GM18499 (cell line): ENCODE results near the gene GNAL.

Experiments used
- ATAC-seq: cut with Tn5 transposase; IDR thresholded peaks from one replicate; pipeline ENCODE4 v1.9.1; 2021; ENCODE audit warnings: moderate number of reproducible peaks; ENCODE audit not compliant: insufficient read depth, unreplicated experiment

Gene GNAL

DNA sequence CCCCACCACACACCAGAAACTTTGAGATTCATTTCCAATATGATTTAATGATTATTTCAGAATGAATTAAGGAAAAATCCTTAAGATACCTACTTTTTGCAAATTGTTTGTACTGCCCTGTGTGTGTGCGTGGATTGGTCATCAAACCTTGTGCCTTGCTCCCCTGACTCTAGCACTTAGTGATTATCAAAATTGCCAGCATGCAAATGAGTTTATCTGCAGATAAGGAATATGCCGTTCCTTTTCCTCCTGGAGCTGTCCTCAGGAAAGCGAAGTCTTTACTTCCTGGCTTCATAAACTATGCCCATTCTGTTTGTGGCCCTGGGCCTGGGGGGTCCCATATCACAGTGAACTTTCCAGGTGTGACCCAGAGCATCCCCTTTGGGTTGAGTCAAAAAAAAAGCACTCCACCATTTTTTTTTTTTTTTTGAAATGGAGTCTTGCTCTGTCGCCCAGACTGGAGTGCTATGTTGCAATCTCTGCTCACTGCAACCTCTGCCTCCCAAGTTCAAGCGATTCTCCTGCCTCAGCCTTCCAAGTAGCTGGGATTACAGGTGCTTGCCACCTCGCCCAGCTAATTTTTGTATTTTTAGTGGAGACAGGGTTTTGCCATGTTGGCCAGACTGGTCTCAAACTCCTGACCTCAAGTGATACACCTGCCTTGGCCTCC, 173.5 kb downstream of the GNAL start:
- no peak for ATAC-seq

DNA sequence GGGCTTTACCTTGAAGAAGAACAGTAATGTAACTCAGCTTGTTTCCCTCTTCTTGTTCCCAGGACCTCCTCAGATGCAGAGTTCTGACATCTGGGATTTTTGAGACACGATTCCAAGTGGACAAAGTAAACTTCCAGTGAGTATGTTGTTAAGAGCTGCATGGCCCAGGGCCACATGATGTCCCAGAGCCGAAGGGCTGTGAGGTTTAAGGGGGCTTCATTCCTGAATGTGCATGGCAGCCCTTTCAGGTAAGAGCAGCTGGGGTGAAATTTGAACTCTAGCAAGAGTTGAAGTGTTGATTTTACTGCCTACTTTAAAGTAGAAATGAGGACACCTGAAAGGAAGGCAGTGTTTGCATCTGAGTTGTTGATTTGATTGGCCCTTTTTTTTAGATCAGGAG, 175.4 kb downstream of the GNAL start:
- ATAC-seq: no peak

DNA sequence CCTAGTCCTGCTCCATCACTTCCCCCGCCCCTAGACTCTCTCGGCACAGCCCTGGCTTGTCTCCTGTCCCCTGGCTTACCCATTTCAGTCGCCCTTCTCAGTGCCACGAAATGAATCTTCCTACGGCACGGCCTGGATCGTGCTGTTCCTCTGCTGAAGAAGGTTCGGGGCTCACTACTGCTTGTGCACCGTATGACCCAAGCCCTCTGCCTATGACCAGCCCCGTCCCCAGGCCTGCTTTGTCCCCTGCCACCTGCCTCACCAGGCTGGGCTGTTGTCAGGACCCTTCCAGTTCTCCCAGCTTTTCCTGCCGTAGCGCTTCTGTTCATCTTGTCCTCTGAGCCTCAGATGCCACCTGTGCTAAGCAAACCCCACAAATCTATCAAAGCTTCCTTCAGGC, 176.0 kb downstream of the GNAL start:
- no peak for ATAC-seq

DNA sequence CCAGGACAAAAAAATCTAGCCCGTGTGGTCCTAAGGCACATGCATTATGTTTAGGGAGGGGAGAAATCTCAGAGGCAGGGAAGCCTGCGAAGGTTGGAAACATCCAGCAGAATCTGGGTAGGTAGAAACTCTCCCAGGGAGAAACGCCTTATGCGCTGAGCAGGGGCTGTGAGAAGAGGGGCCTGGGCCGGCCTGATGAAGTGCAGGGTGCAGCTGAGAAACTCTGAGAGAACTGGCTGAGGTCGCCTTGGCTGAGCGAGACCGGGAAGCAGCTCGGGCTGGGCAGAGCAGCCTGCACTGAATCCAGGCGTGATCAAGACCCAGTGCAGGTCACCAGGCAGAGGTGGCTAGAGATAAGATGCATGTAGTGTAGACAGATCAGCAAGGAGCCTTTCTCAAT, 177.3 kb downstream of the GNAL start:
- ATAC-seq: no peak

DNA sequence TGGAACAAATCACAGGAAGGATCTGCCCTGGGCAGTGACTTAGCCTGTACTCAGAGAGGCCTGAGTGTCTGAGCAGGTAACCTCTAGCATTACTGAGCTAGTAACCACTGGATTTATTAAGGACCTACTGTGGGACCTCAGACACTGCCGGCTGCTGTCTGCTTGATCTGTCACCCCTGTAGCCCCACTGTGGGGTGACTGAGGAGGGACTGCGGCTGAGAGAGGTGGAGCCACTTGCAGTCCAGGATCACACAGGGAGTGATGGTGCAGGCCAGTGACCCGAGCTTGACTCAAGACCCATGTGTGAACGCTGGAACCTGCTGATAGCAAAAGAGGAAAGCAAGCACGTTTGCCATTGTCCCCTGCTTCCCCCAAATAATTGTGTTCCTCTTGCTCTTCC, 177.7 kb downstream of the GNAL start:
- no peak for ATAC-seq

DNA sequence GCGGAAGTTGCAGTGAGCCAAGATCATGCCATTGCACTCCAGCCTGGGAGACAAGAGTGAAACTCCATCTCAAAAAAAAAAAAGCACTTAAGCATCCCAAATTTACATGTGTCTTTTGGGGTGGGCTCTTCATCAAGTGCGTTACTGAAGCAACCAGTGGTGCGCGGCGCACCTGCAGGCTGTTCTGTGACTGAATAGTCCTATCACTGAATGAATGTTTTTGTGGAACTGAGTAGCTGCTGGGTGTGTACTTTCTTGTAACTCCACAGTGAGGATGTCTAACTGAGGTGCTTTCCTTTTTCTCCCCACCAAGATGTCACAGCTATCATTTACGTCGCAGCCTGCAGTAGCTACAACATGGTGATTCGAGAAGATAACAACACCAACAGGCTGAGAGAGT, 179.2 kb downstream of the GNAL start:
- no peak for ATAC-seq

DNA sequence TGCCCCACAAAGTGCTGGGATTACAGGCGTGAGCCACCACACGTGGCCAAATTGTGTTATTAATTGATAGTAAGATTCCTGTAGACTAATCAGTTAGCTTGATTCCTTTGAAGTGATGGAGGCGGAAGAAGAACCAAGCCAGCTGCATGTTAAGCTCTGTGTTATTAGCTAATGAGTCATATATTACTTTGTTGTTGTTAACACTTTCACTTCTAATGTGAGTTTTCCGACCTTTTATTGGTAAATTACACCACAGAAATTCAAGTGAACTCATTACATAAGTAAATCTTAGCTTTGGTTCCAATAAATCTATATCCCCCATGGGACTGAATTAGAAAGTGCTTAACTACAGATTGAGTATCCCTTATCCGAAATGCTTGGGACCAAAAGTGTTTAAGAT, 182.4 kb downstream of the GNAL start:
- no peak for ATAC-seq

DNA sequence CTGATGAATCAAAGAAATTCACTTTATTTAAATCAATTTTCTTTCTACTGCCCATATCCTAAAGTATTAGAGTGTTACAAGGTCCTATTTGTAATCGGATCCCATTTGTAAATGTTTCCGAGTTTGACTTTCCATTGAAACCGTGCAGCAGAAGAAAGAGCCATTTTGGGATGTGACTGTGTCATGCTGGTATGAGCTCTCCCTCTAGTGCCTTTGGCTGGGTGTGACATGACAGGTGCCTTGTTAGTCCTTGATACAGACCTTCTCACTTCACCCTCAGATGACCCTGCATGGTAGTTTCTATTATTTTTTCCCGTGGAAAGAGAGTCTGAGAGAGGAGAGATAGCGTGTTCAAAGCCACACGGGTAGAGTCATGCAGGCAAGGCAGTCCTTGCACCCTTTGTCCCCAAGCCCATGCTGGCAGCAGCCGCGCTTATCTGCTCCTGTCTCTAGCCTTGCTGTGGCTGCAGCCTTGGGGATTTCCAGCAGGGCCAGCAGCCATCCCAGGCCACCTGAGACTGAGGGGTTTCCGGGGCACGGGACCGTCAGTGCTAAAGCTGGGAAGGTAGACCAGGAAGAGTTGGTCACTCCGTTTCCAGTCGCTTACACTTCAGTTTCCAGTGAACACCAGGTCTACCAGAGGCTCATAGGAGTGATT, 183.5 kb downstream of the GNAL start:
- no peak for ATAC-seq

DNA sequence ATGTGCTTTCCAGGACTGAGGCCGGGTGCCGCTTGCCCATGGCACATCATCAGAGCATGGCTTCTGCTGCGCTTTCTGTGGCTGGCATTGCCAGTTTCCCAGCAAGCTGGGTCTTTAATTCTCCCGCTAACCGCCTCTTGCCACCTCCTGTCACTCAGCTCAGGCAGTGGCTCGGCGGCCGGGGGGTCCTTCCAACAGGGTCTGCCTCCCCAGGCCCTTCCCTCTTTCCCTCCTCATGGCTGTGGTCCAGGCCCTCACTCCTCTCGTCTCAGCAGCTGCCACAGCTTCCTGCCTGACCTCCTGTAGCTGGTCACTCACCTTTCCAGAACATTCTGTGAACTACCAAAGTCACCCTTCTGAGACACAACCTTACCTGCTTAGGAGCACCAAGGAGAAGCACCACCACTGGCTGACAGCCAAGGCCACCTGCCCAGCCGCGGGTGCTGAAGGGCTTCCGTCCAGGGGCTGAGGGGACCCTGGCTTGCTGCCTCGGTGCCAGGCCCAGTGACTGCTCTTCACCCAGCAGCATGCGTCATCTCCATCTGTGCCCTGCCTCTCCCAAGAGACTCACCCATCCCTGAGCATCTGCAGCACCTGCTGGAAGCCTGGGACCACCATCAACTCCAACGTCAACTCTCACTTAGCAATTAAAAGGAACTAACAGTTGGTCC, 184.7 kb downstream of the GNAL start:
- ATAC-seq: no peak

DNA sequence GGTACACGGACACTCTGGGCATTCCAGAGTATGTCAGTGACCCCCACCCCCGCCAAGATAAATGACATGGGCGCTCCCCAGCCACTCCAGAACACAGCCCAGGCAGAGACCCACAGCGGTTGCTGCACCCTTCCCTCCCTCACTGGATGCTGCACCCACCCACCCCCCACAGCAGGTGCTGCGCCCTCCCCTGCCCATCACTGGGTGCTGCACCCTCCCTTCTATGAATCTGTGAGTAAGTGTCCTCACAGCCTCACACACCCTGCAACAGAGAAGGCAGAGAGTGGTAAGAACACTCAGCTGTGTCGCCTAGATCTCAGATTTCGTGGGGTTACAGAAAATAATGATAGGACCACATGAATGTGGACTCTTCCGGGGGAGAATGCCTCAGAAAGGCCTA, 185.6 kb downstream of the GNAL start:
- no peak for ATAC-seq

DNA sequence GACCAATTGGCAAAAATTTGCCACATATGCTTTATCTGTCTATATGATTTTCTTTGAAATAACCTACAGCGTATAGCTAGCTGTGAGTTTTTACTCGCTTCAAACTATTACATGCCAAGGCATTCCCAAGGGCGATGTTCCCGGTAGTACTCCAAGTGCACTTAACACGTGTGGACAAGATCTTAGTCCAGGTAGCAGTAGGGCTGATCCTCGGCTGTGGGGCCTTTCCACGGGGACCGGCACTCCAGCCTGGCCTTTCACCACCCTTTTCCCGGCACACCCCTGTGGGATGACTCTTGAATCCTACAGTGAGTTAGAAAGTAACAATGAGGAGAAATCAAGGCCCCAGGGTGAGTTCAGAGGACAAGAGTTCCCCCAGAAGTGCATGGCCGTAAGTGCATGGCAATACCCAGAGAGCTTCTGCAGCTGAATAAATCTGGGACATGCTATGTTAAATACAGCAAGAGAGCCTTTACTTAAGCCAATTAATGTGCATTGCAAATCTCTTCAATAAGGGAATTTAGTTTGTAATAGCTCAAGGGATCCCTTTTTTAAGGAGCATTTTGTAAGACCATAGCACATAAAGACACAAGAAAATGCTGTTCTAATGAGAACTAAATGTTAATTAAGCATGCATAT, 188.6 kb downstream of the GNAL start:
- no peak for ATAC-seq

DNA sequence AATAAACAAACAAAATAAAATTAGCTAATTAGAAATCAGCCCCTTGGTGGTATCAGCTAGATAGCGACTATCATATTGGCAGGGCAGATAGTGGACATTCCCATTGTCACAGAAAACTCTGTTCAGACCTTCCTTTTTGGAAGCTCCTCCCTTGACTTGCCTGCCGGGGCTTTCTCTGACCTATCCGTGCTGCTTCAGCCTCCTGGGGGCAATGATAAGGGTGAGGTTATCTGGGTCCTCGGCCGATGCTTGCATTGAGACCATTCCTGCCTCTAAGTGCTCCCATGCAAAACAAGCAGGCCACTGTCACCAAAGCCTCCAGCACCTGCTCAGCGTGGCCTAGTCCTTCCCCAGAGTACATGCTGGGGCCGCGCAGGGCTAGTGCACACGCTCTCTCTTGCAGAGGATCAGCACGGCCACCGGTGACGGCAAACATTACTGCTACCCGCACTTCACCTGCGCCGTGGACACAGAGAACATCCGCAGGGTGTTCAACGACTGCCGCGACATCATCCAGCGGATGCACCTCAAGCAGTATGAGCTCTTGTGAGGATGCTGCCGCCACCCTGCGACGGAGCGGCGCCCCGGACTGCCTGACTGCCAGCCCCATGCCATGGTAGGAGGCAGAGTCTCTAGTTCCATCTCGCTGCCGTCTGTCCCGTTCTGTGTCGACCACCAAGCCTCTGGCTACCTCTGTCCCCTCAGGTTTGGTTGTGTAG, 191.7 kb downstream of the GNAL start:
- no peak for ATAC-seq

DNA sequence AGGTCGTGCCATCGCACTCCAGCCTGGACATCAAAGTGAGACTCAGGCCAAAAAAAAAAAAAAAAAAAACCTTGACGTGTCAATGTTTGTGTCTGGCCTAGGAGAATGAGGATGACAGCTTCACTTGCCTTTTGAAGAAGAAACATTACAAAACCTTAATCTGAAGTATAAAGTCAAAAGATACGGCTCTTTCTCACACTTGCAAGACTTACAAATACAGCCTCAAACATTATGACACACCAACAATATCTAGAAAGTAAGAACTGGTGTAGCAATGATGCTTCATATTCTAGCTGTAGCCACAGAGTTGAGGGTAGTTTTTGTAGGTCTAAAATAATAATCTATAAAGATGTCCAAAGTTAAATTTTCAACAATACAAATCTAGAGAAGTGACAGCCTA, 193.6 kb downstream of the GNAL start:
- no peak for ATAC-seq

DNA sequence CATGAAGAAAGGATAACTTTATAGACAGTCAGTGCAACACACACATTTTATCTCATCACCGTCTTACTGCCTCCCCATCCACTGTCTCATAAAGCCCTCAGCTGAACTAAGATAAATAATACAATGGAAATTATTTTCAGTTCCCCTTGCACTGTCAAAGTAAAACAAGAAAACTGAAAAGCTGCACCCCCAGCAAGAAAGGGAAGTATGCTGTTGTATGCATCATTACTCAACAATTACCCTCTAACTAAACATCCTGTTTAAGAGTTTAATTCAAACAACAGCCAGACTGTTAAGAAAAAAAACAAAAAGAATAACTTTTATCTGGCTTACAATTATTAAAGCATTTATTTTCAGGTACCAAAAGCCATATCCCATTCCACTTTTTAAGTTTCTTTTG, 194.1 kb downstream of the GNAL start:
- peak; percentile 58 for ATAC-seq

DNA sequence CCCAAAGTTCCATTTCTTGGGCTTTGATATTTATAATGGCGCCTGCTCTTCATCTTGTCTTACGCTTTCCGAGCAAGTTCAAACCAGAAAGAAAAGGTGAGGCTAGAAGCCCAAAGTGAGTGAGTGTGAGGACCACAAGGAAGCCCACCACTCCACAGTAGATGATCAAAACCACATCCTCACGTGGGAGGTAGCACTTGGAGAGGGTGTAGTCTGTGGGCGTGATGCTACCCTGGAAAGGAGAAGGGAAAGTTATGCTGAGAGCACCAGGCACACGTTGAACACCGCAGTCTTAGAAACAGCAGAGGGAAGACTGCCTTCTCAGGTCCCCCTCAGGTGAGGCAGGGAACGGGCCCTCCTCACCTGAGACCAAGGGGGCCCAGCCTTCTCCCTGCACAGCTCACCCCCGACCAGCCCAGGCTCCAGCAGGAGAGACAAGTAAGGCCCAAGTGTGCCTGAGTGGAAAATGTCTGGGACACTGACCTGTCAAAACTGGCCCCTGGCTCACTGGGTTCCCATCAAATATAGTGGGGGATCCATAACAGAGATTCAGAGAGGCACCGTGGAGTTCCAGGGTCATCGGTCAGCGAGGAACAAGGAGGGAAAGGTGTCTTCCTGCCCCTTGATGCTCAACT, 195.4 kb downstream of the GNAL start:
- ATAC-seq: no peak

DNA sequence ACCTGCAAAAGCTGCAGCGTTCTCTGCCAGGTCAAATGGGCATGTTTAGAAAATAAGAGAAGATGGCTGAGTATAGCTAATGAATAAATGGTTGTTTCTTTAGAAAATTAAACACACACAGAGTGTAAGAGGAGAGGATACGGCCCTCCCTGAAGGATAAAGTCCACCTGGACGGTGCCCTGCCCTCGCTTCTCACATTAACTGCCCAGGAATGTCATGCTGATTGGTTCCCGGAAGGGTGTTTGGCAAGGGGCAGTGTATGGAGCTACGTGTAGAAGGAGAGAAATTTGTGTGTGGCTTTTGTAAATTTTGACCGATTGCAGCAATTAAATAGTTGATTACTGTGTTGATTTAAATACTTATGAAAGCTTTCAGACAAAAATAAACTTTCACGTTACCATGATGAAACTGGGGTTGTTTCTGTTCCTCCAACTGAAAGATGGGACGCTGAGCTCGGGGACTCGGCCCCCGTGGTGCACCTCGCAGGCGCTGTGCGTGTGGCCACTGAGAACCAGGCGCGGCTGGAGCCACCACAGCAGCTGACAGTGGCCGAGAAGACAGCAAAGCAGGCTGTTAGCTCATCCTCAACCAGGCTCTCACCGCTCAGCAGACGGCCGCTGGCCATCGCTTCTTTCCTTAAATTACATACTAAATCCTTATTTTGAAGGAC, 196.3 kb downstream of the GNAL start:
- ATAC-seq: no peak

DNA sequence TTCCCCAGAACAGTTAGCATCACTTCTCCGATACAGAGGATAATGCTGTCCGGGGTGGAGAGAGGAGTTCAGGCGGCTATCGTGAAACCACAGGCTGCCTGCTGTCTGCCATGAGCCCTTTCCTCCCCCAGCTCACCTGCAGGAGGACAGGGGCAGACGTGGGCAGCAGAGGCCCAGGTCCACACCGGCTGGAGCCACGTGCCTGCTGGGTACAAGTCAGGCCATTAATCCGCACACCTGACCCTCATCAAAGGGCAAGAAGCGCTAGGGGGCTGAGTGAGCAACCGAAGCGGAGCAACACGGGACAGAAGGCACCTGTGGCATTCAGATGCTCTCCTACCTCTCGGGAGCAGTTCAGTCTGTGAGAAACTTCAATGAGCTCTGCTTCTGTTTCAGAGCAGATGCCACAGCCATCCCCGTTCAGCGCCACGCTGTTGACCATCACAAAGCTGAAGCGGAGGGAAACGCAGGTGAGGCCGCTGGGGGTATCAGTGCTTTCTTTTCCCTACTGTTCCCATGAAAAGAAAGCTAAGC, 197.6 kb downstream of the GNAL start:
- ATAC-seq: no peak

DNA sequence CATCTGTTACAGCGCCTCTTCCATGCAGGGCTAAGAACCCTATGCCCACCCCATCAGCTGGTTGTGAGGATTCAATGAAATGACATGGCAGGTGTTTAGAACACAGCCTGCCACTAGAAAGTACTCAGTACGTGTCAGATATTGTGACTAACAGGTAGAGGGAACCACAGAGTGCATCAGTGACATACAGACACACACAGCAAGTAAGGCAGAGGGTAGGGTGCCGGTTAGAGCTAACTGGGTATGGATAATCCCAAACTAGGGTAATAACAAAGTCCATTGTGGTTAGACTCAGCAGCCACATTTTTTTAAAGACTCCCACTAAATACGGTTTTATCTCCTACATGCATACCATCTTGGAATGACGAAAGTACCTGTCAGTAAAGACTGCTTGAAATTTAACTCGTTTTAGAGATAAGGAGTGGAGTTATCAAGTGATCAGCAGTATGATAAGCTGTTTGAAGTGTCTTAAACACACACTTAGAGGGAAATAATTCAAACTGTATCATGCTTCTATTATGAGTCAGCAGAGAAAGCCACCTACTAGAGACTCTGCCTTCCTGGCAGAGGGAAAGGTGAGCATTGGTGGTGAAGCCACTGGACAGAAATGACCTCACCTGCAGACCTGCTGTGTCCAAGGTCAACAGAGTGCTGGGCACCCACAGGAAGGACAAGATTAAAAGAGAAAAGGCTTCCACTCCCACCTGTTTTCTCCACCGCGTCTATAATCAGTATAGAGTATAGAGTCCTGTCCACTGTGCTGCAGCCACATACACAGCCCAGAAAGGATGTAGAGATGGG, 198.5 kb downstream of the GNAL start:
- ATAC-seq: no peak

DNA sequence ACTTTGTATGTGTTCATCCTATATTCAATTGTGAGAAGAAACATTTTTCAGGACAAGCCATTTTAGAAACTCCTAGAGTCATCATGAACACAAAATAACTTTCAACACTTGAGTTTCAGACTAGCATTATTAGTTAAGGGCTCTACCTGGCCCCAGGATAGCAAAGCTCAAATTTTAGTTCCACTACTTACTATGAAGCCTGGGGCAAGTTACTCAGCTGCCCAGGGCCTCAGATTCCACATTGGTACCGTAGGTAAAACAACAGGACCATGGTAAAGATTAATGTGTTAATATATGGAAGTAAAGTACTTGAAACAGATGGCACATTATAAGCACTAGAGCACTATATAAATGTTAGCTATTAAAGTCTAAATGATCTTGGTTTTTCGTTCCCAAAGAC, 199.7 kb downstream of the GNAL start:
- ATAC-seq: no peak
